Urothelium cell line (cell line): ENCODE measurements around the gene PRRT2.
"Not testable (repeated sequence)": the region's sequence is repeated elsewhere in the genome, so short reads cannot be mapped to it uniquely, and the experiment has no call there.

ENCODE experiments used
- DNase-seq: peaks from one replicate; pipeline ENCODE4 v3.0.0; 2011; ENCODE audit warnings: low spot score, mixed read lengths
- FAIRE-seq: peaks from 2 replicates; lab custom pipeline; 2011; peaks lifted over from hg19 to GRCh38; lab: Jason Lieb, UNC

The PRRT2 gene

DNA sequence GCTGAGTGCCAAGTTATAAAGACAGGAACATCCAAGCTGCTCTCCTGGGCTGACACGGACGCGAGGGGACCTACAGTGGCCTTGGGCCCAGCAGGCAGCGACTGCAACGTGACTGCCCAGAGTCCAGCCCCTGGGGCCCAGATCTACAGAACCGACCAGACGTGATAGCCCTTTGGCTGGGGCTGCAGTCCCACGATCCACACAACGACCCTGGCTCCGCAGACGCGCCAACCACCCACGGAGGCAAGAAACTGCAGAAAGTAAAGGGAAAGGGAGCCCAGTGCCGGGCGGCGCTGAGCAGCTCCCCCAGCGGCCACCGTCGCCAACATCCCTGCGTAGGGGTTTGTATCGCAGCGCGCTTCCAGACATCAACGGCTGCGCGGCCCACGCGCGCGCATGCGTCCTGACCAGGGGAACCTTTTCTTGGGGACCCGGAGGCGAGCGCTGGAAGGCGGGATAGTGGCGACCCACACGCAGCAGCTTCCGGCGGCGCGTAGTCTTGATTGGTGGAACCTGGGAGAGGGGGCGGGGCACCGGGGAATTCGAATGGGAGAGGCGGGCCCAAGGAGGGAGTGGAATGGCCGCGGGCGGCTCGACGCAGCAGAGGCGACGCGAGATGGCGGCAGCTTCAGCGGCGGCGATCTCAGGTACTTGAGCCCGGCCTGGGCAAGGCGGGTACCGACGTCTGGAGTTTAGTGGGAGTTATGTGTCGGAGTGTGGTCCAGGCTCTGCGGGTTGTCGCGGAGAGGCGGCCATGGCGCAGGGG is 21.6 kb upstream of the PRRT2 start, which contains the start of gene KIF22:
TSS of gene KIF22 (plus strand) at position 569 of the 766 bp plus-strand sequence. CDS start at position 578, 9 bp downstream.
- FAIRE-seq (no peak), DNase-seq (peak; percentile 96)

DNA sequence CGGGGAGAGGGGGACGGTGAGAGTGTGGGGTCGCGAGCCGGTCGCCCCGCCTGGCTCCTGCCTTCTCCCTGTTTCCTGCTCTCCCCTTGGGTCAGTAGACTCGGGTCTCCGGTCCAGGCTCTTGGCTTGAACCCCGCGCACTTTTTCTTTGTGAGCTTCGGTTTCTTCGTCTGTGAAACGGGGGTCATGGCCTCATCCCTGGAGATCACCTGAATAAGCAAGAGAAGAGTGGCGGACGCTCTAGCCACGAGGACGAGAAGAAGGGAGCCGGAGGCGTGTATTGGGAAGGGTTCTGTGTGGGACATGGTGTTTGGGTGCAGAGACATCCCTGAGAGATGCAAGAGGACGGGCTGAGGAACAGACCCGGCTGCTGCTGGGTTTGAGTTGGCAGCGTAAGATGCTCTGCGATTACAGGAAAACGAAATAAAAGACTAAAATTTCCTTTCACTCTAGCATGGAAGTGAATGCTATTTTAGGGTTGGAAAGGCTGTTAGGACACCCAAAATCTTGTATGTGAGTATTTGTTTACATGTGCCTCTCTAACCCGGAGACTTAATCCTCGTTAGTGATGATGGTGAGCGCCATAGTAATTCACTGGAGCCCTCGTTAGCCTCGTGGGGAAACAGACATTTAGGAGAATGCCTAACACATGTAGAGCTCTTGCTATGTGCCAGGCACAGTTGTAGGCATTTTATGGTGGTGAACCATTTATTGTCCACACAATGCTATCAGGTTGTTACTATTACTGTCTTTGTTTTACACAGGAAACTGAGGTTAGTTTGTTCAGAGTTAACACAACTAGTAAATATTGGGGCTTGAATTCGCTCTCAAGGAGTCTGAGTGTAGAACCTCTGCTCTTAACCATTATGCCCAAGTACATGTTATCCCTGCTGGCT is 20.8 kb upstream of the PRRT2 start:
- FAIRE-seq: no peak
- DNase-seq: no peak

DNA sequence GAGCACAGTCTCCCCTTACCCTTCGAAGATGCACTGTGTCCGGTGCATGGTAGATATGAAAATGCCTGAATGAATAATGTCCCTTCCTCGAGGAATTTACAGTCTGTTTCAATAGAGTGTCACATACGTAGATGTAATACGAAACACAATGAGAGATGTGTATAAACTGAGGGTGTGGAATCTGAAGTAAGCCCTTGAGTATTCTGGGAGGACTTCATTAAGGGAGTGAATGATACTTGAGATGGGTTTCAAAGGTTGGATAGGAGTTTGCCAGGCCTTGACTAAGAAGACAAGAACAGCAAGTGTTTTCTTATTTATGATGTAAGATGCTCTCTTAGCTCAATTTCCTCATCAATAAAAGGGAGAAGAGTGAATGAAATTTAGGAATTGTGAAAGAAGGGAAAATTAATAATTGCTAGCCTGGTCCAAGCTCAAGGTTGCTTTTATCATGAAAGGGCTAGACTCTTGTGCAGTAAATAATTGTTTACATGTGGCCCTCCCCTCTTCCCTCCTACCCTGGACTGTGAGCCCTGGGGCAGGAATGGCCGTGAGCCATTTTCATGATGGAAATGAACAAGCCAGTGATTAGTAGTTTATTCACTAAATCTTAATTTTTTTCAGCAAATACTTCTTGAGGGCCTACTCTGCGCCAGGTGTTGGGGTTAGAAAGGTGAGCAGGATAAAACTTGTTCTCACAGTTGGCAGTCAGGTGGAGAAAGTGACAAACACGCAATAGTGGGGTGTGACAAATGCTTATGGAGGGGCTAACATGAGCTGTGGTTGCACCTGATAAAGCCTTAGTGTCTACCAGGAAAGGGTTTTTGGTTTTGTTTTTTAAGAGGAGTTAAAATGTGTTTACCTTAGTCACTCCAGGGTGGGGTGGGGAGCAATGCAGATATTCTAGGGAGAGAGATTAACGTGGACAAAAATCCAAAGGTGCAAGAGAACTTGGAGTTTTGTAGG is 19.9 kb upstream of the PRRT2 start:
- no peak for DNase-seq
- FAIRE-seq: no peak

DNA sequence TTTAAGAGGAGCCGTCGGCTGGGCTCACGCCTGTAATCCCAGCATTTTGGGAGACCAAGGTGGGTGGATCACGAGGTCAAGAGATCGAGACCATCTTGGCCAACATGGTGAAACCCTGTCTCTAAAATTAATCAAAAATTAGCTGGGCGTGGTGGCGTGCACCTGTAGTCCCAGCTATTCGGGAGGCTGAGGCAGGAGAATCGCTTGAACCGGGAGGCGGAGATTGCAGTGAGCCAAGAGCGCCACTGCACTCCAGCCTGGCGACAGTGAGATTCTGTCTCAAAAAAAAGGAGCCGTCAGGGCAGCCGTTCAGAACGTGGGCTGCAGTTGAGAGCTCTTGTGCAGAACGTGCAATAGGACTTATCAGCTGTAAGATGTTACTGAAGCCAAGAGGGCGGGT is 18.8 kb upstream of the PRRT2 start:
- FAIRE-seq, DNase-seq: not testable (repeated sequence)

DNA sequence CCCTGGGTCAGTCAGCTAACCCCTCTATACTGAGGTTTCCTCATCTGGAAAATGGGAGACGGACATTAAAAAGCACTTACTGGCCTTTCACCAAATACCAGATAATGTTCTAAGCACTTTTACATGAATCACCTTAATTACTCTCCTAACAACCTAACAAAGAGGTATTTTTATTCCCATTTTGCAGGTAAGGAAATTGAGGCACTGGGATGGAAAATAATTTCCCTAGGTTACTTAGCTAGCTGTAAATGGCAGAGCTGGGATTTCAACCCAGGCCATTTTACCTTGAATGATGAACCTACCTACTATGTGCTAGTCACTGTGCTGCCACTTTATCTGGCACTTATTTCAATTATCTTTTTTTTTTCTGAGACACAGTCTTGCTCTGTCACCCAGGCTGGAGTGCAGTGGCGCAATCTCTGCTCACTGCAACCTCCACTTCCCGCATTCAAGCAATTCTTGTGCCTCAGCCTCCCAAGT is 17.7 kb upstream of the PRRT2 start:
- DNase-seq: no peak

DNA sequence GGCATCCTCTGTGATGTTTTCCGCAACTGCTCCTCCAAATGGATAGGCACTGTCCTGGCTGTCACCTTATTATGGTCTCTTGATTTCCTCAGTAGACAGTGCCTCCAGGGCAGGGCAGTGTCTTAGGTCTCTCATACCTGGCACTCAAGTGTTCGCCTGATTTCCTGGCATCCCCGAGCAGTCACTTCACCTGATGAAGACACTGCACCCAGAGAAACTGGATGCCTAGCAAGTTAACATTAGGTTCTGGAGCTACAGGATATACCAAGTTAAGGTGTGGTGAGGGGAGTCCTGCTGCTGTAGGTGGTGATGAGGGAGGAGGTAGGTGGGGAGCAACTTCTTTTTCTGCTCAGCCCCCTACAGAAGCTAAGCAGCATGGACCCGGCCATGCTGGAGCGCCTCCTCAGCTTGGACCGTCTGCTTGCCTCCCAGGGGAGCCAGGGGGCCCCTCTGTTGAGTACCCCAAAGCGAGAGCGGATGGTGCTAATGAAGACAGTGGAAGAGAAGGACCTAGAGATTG is 9.5 kb upstream of the PRRT2 start:
- no peak for DNase-seq
- no peak for FAIRE-seq

More for the DNA sequence above, 17.7 kb upstream of the PRRT2 start:
- no peak for FAIRE-seq

DNA sequence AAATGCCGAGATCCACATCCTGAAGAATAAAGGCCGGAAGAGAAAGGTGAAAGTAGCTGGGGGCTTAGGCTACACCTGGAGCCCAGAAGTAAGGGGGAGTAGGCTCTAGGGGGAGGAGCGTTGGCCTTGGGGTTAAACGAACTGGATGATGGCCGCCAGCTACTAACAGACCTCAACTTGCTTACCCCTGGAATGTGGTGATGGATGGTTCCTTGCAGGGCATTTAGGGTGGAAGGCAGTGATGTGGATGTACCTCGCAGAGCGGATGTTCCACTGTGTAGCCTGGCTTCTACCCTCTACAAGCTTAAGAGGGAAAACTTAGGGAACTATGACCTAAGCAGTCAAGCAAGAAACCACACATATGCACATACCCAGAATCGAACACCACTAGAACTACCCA is 8.0 kb upstream of the PRRT2 start:
- FAIRE-seq: no peak

DNA sequence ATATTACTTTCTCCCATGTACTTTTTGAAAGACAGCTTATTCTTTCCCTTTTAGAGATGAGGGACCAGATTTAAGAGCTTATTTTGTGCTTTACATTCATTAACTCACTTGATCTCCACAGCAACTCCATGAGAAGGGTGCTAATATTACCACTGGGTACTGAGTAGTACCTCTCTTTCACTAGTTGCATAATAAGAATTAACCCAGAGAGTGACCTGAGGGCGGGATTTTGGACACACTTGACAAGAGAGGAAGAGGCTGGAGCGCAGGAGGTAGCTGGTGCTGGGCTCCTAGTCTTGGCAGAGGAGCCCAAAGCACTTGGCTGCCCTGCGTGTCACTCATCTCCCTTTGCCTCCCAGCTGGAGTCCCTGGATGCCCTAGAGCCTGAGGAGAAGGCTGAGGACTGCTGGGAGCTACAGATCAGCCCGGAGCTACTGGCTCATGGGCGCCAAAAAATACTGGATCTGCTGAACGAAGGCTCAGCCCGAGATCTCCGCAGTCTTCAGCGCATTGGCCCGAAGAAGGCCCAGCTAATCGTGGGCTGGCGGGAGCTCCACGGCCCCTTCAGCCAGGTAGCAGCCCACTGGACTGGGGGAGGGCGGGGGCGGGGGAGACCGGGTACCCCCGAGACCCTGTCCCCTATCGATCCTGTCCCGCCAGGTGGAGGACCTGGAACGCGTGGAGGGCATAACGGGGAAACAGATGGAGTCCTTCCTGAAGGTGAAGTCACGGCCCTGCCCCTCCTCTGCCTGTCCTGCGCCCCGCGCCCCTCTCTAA is 7.3 kb upstream of the PRRT2 start:
- DNase-seq (no peak), FAIRE-seq (no peak)

More for the DNA sequence above, 8.0 kb upstream of the PRRT2 start:
- no peak for DNase-seq

DNA sequence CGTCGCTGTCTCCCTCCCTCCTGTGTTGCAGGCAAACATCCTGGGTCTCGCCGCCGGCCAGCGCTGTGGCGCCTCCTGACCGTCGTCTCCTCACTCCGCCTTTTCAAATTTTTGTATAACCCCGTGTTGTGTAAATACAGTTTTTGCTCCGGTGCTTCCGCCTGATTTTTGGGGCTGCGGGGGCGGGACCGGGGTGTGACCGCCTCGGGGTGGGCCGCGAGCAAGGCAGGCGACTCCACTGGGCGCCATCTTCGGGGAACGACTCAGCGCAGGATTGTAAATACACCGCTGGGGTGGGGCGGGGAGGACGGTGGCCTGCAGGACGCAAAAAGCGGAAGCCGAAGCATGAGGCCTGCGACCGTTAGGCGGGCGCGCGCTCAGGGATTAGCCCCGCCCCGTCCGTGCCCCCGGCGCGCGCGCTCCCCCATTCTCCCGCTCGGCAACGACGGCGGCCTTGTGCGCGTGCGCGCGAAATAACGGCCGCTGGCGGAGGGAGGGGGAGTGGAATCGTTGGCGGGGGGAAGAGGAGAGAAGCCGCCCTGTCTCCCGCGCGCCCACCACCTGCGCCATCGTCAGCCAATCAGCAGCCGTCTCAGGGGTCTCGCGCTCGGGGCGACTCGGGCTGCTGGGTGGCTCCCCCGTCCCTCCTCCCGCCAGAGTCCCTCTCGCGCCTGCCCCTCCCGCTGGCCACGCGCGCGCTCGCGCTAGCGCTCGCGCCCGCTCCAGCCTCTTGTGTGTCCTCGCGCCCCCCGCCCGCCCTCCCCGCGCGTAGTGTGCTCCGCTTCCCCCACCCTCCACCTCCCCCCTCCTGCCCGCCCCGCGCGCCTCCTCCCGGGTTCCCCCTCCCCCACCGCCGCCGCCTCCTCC is 6.5 kb upstream of the PRRT2 start:
- peak; percentile 86 for DNase-seq
- FAIRE-seq: peak; percentile 90

DNA sequence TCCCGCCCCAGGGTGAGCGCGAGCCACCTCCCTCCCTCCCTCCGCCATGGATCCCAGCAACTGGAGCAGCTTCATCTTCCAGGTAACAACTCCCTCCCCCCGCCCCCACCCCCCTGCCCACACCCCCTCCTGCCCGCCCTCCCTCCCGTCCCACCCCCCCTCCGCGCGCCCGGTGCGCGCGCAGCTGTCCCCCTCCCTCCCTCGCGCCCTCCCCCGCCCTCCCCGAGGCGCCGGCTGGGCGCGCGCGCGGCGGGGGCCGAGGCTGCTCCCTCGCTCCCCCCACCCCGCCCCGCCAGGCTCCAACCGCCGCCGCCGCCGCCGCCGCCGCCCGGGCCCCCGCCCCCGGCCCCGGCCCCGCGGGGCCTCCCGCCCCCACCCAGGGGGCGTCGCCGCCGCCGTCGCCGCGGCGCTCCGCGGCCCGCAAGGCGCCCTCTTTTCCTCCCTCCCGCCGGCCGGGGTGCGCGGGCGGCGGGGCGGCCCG is 5.9 kb upstream of the PRRT2 start, which contains the start of gene MAZ:
TSS of gene MAZ (plus strand) at position 431 of the 481 bp plus-strand sequence. CDS start 173 bp downstream, outside the sequence.
- FAIRE-seq: no peak
- DNase-seq: no peak

DNA sequence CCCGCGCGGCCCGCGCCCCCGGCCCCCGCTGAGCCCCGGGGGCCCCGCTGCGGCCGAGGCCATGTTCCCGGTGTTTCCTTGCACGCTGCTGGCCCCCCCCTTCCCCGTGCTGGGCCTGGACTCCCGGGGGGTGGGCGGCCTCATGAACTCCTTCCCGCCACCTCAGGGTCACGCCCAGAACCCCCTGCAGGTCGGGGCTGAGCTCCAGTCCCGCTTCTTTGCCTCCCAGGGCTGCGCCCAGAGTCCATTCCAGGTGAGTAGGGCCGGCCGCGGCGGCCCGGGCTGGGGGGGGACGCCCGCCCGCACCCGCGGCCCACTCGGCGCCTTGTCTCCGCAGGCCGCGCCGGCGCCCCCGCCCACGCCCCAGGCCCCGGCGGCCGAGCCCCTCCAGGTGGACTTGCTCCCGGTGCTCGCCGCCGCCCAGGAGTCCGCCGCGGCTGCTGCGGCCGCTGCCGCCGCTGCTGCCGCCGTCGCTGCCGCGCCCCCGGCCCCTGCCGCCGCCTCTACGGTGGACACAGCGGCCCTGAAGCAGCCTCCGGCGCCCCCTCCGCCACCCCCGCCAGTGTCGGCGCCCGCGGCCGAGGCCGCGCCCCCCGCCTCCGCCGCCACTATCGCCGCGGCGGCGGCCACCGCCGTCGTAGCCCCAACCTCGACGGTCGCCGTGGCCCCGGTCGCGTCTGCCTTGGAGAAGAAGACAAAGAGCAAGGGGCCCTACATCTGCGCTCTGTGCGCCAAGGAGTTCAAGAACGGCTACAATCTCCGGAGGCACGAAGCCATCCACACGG is 5.2 kb upstream of the PRRT2 start:
- no peak for FAIRE-seq
- no peak for DNase-seq

DNA sequence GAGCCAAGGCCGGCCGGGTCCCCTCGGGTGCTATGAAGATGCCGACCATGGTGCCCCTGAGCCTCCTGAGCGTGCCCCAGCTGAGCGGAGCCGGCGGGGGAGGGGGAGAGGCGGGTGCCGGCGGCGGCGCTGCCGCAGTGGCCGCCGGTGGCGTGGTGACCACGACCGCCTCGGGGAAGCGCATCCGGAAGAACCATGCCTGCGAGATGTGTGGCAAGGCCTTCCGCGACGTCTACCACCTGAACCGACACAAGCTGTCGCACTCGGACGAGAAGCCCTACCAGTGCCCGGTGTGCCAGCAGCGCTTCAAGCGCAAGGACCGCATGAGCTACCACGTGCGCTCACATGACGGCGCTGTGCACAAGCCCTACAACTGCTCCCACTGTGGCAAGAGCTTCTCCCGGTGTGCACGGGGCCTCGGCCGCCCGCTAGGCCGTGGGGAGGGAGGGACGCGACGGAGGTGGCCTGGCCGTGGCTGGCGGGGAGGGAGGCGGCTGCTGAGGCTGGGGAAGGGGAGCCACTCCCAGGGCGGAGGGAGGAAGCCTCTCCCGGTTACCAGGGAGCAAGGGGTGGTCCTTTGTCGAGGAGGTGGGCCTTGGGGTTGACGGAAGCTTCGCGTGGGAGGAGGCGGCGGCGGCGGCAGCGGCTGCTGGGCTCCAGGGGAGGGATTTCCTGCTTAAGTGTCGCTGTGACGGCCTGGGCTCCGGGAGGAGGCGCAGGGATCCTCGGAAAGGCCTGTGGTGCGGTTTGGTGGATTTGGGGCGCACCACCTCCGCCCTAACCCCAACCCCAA is 4.4 kb upstream of the PRRT2 start:
- FAIRE-seq (peak; percentile 73), DNase-seq (no peak)

DNA sequence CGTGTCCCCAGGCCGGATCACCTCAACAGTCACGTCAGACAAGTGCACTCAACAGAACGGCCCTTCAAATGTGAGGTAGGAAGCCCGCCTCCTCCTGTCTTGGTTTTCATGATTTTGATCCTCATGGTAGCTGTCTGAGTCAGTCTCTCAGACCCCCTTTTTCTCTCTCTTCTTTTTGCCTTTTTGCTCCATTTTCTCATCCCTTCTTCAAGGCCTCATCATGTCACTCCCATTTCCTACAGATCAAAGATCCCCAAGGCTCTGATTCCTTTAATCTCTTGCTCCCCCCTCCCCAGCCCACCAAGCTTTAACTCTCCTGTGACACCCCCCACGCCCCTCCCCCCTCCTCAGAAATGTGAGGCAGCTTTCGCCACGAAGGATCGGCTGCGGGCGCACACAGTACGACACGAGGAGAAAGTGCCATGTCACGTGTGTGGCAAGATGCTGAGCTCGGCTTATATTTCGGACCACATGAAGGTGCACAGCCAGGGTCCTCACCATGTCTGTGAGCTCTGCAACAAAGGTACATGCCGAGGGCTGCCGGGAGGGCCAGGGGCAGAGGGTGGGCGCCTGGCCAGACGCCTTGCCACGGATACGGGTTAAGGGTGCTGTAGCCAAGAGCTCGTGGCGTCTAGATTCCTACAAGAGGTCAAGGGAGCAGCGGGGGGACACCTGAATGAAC is 3.6 kb upstream of the PRRT2 start:
- FAIRE-seq: no peak
- DNase-seq: no peak

DNA sequence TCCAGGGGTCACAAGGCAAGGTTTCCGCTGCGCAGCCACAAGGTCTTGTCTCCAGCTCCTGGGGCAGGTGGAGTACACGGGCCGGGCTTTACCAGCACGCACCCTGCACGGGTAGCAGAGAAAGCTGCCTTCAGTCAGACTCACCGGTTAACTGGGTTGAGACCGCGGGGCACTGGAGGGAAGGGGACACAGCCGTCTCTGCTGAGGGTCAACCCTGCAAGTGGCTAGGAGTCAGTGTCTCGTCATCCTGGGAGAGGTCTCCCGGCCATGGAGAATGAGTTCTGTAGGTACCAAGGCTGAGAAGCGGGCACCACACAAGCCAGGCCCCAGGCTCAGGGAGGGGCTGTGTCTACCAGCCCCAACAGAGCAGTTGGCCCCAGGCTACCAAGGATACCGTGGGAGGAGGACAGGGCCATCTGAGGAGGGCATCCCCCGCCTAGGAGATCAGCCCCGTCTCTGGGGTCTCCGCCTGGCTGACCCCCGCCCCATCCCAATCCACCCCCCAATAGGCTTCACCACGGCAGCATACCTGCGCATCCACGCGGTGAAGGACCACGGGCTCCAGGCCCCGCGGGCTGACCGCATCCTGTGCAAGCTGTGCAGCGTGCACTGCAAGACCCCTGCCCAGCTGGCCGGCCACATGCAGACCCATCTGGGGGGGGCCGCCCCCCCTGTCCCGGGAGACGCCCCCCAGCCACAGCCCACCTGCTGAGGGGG is 2.8 kb upstream of the PRRT2 start:
- FAIRE-seq: no peak
- no peak for DNase-seq
